Stimulated activated CD4-positive, alpha-beta T cell treated with anti-CD3 and anti-CD28 coated beads, Interleukin-4, amount 100 ng/mL, for 1 hour (primary cell): ENCODE results near the gene LIPG.
"Not testable (repeated sequence)": the region's sequence is repeated elsewhere in the genome, so short reads cannot be mapped to it uniquely, and the experiment has no call there.

Source experiments
- DNase-seq: peaks from one replicate; pipeline ENCODE4 v3.0.0-alpha.2; 2020

Gene LIPG

DNA sequence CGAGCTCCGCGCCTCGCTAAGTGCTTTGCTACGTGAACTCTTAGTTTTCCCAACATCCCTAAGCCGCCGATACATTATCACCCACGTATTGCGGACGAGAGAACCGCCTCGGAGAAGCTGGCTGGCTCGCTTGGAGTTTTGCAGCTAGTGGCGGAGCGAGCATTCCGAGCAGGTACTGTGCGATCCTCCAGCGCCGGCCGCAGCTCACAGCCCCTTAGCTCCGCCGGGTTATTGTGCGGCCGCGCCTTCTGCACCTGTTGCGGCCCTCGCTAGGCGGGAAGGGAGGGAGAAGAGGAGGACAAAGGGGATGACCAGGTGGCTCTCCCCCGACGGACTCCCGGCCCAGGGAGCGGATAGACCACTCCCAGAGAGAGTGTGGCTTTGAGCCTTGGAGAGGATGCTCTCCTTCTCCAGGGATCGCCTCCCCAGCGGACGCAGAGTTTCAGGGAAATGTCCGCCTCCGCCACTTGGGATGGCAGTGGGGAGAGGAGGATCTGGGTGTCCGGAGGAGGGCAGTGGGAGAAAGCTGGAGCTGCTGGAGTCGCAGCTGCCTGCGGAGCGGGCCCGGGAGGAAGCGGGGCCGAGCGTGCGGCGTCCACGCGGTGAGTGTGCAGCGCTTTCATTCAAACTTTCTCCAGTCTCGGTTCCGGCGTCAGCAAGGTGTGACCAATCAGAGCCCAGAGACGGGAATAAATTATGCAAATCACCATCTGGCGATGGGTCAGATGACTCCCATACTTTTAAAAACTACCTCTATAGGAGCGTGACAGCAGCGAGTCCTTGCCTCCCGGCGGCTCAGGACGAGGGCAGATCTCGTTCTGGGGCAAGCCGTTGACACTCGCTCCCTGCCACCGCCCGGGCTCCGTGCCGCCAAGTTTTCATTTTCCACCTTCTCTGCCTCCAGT, at the start of gene LIPG:
Gene LIPG (plus strand): TSS at position 769 of the 905 bp plus-strand sequence. CDS start 252 bp downstream, outside the sequence.
- DNase-seq, result peak; percentile 38

DNA sequence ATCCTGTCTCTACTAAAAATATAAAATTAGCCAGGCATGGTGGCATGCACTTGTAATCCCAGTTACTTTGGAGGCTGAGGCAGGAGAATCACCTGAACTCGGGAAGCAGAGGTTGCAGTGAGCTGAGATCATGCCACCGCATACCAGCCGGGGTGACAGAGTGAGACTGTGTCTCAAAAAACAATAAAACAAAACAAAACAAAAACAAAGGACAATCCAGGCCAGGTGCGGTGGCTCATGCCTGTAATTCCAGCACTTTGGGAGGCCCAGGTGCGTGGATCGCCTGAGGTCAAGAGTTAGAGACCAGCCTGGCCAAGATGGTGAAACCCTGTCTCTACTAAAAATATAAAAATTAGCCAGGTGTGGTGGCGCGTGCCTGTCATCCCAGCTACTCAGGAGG, 49.0 kb upstream of the LIPG start:
- DNase-seq, result not testable (repeated sequence)

DNA sequence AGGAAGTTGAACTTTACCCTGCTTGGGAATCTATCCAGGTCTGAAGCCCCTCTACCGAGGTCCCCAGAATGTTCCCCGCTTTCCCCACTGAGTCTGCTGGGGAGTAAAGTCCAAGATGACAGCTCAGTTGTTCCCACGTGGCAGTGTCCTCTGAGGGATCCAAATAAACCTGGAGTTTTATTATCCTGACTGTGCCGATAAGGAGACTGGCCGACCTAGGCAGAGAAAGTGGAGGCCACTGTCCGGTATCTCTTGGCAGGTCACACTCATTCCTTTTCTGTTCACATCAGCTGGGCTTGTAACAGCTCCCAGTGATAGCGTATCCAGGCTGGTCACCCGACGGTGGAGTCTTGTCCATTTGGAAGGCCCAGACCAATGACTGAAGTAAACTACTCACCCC, 47.3 kb upstream of the LIPG start:
- no peak for DNase-seq

DNA sequence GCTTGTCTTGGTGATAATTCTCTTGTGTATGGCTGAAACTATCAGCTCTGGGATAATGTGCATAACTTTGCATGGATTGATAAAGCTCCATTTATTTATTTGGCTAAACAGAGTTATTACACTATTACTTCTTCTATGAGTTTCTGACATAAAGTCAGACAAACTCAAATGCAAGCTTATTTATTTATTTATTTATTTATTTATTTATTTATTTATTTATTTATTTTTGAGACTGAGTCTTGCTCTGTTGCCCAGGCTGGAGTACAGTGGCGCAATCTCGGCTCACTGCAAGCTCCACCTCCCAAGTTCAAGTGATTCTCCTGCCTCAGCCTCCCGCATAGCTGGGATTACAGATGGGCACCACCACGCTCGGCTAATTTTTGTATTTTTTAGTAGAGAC, 46.9 kb upstream of the LIPG start:
- DNase-seq, result not testable (repeated sequence)

DNA sequence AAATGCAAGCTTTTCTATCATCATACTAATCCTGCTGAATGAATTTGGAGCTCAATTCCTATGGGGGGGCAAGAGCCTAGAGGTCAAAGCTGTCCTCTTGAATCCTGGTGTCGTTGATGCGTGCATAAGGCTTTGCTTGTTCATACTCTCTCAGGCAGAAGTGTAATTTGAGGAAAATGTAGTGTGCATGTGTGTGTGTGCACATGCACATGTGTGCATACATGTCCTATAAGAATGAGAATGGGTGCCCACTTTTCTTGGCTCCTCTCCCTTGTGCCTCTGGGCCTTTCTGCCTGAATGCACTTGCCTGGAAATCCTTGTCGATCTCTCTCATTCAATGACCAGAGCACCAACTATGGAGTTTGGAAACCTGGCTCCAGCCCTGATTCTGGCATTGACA, 46.3 kb upstream of the LIPG start:
- DNase-seq, result no peak

DNA sequence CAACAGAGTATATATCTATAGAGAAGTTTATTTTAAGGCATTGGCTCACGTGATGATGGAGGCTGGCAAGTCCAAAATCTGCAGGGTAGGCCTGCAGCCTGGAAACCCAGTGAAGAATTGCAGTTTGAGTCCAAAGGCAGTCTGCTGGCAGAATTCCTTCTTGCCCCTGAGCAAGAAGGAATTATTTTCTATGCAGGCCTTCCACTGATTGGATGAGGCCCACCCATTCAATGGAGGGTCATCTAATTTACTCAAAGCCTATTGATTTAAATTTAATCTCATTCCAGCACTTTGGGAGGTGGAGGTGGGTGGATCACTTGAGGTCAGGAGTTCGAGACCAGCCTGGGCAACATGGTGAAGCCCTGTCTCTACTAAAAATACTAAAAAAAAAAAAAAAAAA, 44.4 kb upstream of the LIPG start:
- DNase-seq, result no peak

DNA sequence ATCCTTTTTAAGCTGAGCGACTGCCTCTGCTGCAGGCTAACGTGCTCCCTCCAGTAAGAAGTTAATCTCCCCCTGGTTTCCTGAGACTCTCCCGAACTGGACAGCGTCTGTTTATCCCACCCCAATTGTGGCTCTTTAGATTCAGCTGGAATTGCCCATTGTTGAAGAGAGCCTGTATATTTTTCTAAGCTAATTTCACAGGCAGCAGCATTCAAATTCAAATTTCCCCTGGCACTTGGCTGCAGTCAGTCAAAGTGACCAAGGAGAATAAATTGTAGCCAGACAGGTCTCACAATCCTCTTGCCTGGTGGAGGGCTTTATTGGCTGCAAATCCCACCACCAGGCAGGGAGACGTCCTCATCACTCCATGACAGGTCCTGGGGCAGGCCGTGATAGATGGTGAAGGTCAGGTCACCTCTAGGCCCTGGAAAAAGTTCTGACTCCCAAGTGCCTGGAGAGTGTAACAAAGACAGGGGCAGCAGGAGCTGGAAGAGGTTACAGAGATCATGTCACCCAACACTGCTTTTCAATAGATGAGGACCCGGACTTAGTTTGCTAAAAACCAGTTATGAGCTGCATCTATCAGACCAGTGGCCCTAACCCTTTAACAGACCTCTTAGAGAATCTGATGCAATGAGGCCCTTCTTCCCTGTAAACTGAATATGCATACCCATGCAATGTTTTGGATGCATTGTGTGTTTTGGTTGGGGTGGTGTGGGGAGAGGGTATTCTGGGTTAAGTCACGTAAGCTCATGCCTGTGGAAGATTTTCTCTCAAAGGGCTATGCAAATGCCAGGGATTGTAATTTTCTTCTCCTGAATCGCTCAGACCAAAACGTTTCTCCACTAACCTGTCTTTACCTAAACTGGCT, 42.5 kb upstream of the LIPG start:
- DNase-seq, result no peak

DNA sequence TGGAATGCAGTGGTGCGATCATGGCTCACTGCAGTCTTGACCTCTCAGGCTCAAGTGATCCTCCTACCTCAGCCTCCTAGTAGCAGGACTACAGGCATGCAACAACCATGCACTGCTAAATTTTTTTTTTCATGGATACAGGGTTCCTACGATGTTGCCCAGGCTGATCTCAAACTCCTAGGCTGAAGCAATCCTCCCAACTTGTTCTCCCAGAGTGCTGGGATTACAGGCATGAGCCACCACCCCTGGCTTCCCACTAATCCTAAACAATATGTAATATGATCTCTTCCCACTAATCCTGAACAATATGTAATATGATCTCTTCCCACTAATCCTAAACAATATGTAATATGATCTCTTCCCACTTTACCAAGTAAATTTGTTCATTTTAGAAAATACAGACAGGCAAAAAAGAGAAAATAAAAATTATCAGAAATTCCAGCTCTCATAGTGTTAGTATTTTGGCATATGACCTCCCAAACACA, 41.2 kb upstream of the LIPG start:
- DNase-seq, result no peak

DNA sequence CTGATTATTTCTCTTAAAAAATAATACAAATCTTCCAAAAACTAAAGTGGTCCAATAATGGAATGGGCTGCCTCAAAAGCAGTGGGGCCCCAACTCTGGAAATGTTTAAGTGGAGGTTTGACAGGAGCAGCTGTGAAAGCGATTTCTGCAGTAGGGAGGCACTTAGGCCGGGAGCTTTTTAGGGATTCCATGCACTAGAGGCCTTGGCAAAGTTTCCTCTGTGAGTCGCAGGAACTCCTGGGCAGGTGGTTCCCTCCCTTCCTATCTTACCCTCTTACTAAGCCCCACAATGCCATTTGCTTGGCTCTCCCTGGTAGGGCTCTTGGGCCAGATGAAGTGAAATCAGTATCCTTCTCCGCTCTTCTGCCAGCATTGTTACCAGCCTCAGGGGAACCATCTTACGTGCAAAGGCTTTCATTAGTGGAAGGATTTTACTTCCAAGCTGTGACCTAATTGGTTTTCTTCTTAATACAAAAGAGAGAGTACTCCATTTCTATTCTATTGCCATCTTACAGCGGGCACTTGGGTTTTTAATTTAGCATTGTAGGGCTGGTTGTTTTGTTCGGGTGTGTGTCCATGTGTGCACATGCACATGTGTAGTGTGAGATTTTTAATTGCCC, 40.5 kb upstream of the LIPG start:
- no peak for DNase-seq

DNA sequence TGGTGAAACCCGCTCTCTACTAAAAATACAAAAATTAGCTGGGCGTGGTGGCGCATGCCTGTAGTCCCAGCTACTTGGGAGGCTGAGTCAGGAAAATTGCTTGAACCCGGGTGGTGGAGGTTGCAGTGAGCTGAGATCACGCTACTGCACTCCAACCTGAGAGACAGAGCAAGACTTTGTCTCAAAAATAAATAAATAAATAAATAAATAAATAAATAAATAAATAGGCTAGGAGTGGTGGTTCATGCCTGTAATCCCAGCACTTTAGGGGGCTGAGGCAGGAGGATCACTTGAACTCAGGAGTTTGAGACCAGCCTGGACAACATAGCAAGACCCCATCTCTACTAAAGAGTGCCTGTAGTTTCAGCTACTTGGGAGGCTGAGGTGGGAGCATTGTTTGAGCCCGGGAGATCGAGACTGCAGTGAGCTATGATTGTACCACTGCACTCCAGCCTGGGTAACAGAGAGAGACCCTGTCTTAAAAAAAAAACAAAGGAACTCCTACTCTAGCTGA, 38.2 kb upstream of the LIPG start:
- DNase-seq, result not testable (repeated sequence)

DNA sequence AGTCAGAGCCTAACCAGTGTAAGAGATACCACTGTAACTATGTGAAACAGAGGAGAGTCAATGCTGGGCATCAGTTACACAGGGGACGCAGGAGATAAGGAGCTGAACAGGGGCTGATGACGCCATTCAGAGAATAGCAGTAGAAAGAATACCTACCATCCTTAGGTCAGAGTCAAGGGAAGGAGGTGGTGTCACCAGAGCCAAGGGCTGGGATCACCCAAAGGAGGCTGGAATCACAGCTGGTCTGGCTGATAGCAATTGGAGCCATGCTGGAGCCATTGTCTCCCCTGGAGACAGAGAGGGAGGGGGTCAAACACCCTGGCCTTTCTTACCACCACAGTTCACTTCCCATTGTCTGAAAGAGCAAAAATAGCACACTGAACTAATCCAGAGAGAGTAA, 37.5 kb upstream of the LIPG start:
- no peak for DNase-seq

DNA sequence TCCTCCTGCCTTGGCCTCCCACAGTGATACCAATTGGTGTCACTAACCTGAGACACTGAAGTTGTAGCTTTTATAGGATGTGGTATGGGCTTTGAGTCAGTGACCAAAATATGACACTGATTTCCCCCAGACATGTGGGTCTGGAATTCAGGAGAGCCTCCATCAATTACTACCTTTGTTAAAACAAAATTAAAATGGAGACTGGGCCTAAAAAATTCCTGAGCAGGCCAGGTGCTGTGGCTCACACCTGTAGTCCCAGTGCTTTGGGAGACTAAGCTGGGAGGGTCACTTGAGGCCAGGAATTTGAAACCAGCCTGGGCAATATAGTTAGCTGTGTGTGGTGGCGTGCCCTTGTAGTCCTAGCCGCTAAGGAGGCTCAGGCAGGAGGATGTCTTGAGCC, 36.9 kb upstream of the LIPG start:
- DNase-seq, result no peak

DNA sequence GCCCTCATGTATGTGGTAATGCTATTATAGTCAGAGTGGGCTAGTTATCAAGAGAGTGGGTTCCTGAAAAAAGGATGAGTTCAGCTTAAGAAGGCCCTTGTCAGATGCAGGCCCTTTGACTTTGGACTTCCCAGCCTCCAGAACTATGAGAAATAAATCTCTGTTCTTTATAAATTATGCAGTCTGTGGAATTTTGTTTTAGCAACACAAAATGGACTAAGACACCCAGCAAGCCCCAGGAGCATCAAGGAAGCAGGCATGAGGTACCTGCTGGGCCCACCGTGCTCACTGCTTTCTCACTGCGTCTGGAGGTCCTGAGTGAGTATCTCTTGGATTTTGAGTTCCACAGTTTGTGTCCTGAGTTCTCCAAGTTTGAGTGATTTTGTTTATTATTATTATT, 35.9 kb upstream of the LIPG start:
- no peak for DNase-seq

DNA sequence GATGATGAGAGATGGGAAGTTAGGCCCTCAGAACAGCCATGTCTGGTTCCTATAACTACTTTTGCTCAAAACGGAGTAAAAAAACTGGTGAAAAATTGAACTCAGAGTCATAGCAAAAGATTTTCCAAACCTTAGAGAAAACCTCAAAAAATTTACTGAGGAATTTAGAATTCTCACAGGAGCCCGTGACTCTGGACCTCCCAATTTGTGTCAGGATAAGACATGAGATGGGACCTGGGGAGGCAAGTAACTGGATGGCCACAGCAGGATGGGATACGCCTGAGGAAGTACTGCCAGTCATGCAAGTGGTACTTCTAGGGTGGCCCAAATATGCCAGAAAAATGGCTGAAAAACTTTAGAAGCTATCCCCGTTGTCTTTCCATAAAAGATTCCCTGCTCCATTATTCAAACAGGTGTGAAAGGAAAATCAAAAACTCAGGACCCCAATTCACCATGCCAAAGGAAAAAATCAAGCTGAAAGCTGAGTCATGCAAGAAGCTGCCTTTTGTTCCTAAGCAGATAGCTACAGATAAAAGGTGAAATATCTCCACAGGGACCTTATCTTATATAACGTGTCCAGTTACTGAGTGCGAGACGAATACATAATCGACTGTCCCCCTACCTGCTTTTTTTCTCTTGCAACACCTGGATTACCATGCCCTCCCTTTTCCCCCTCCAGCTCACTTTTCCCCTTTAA, 34.1 kb upstream of the LIPG start:
- DNase-seq, result no peak

DNA sequence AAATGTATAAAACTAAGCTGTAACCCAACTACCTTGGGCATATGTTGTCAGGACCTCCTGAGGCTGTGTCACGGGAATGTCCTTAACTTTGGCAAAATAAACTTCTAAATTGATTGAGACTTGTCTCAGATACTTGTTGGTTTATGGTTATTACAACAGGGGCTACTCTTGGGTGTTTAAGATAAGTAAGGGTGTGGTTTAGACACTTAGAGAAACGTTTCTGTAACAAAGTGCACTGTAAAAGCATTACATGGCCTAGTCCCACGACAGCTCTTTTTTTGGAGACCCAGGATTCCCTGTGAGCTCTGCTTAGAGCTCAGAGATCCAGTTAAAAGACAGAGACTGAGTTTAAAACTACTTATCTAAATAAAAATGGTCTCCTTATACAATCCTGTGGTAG, 32.3 kb upstream of the LIPG start:
- DNase-seq, result no peak

DNA sequence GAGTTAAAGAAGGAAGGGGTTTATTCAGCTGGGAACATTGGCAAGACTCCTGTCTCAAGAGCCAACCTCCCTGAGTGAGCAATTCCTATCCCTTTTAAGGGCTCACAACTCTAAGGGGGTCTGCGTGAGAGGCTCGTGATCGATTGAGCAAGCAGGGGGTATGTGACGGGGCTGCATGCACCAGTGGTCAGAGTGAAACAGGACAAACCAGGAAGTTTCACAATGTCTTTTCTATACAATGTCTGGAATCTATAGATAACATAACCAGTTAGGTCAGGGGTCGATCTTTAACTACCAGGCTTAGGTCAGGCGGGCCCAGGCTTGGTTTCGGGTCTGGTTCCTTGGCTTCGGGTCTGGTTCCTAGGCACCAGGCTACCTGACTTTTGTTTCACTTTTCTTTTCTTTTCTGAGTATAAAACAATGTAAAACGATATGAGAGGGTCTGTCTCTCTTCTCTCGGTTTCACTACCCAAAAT, 30.1 kb upstream of the LIPG start:
- DNase-seq, result no peak

DNA sequence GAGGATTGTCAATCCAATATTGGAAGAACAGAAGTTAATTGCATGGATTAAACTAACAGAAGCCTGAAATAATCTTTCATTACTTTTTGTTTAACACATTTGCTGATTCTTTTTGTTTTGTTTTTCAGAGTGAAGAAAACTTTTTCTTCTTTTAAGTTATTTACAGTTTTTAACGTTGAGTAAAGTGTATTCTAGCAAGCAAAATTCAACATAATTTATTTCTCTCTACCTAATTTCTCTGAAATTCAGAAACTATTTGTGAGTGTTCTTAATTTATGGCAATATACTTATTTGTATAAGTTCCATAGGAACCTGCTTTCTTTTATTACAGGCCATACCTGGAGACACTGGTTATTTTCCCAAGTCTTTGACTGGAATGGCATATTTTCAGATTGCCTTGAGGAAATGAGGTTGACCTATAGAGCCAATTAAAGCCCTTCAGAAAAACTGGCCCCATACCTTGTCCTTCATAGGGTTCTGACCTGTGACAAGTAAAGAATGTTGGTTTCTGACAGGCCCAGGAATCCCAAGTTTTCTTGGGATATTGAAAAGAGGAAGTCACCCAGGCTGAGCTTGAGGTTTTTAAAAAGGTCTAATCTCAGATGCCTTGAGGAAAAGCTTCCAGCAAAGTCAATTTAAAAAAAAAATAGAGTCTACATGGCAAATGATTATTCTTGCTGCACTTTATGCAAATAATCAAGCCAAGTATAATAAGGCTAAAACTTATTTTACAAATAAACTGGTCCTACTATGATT, 26.8 kb upstream of the LIPG start:
- DNase-seq, result no peak

DNA sequence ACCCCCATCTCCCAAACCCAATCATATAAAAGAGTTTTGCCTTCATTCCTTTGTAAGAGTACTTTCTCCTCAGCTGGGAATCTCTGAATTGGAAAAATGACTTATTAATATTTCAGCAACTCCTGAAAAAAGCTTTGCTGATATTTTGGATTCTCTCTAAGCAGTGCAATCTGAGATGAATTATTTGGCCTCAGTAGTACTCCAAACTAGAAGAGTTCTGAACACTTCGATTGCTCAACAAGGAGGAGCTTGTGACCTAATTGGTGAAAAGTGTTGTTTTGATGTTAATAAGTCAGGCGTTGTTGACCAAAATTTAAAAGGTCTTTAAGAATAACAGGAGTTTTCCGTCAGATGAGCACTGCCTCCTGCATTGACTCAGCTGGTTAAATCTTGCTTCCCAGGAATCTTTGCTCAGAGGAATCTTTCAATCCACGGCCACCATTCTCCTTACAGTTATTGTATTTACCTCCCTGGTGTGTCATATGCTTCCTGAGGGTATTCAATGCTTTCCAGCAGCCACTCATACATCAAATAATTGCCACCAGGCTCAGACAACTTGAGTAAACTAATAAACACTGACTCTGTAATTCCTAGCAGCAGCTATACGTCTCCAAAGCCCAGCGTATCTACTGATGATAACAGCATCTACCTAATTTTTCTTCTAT, 24.5 kb upstream of the LIPG start:
- no peak for DNase-seq

DNA sequence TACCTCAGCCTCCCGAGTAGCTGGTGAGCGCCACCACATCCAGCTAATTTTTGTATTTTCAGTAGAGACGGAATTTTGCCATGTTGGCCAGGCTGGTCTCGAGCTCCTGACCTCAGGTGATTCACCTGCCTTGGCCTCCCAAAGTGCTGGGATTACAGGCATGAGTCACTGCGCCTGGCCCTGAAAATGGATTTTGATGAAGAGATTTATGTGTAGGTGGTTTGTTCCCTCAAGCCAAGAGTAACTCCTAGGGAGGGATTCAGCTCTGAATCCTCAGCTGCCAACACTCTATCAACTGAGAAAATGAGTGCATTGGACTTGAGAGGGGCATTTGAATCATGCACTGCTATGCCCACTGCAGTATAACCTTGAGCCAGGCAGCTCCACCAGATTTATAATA, 17.5 kb upstream of the LIPG start:
- no peak for DNase-seq

DNA sequence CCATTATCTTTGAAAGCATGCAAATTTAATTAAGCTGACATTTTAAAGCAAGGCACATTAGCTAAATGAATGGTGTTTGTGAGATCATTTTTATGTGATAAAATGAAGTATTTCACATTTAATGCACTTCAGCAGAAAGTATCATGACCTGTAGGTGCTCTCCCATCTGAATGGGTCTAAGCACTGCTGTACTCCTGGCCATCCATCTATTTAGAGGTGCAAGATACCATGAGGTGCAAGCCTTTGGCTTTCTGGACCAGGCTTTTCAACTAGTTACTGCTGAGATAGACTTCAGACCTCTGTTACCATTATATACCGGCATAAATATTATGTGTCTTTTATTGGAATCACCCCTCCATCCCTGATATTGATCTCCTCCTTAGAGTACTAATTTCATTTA, 15.6 kb upstream of the LIPG start:
- DNase-seq, result no peak

DNA sequence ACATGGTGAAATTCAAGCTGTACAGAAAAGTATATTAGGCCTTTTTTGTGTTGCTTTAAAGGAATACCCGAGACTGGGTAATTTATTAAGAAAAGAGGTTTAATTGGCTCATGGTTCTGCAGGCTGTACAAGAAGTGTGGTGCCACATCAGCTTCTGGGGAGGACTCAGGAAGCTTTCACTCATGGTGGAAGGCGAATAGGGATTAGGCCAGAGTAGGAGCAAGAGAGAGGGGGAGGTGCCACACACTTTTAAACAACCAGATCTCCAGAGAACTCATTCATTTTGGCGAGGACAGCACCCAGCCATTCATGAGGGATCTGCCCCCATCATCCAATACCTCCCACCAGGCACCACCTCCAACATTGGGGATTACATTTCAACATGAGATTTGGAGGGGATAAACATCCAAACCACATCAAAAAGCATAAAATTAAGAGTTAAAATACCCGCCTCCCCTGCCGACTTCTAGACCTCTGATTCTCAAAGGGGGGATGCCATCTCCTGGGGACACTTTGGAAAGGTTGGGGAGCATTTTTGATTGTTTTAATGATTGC, 15.1 kb upstream of the LIPG start:
- no peak for DNase-seq
